Endothelial cell of umbilical vein (primary cell): ENCODE measurements around the gene NDUFS4. TPM values are rescaled to one million over a fixed set of nuclear protein-coding genes. Genes with fewer than 3 reads are reported as not detected.

Source experiments
- BruUV-seq: library from RNA; stranded (reverse); fragments of 400-500 nt; replicated peaks from 2 replicates; lab custom pipeline; 2021; lab: Mats Ljungman, UMichigan
- CTCF ChIA-PET: fragments of 300-600, 350-600 bp; sonication (Branson Sonifier 250); formaldehyde crosslinking; loops from one replicate; lab custom pipeline; 2021; ENCODE audit warnings: antibody characterized with exemption, inconsistent platforms; lab: Charles Lee
- POLR2A ChIA-PET: fragments of 300-600, 350-600 bp; sonication (Branson Sonifier 250); formaldehyde crosslinking; loops from one replicate; lab custom pipeline; 2021; ENCODE audit warnings: antibody characterized with exemption, inconsistent platforms; lab: Charles Lee
- DNase-seq: peaks from one replicate; pipeline ENCODE4 v3.0.0-alpha.2; 2011; ENCODE audit warnings: low read depth, low spot score
- FAIRE-seq: peaks from 2 replicates; lab custom pipeline; 2011; peaks lifted over from hg19 to GRCh38; lab: Jason Lieb, UNC
- H2AFZ ChIP-seq: 2 replicates; pipeline ENCODE4 v1.6.0; 2012; ENCODE audit warnings: low read depth, low read length, control low read depth, inconsistent platforms
- H3K27ac ChIP-seq: 2 replicates; pipeline ENCODE4 v1.5.1; 2011; ENCODE audit warnings: low read depth, mild to moderate bottlenecking, control low read depth, low read length, moderate library complexity; ENCODE audit not compliant: insufficient read depth
- H3K27me3 ChIP-seq, 2 experiments: 2 replicates each; pipeline versions ENCODE4 v1.6.0 to v1.6.1; 2011; ENCODE audit warnings: low read length in 2 of 2, mixed read lengths in 1 of 2; ENCODE audit not compliant: control insufficient read depth in 2 of 2, insufficient read depth in 2 of 2
- H3K36me3 ChIP-seq, 2 experiments: 2 replicates in 1 of 2; 3 replicates in 1 of 2; pipeline ENCODE4 v1.5.1; 2011; ENCODE audit warnings: low read length in 2 of 2, mild to moderate bottlenecking in 1 of 2, moderate library complexity in 1 of 2; ENCODE audit not compliant: control insufficient read depth in 2 of 2, insufficient read depth in 2 of 2; ENCODE audit errors: extremely low read depth in 1 of 2
- H3K4me1 ChIP-seq: 3 replicates; pipeline ENCODE4 v1.5.1; 2011; ENCODE audit warnings: mild to moderate bottlenecking, low read length; ENCODE audit not compliant: control insufficient read depth, insufficient read depth; ENCODE audit errors: extremely low read depth
- H3K4me2 ChIP-seq: 2 replicates; pipeline ENCODE4 v1.6.1; 2011; ENCODE audit warnings: low read length, control low read depth, mixed read lengths; ENCODE audit not compliant: insufficient read depth
- H3K4me3 ChIP-seq, 3 experiments: fragments of 200-600 bp in 1 of 3; sonication (generic), shearing (Covaris generic) in 1 of 3; replicated peaks in 1 of 3; 2 replicates each; pipeline ENCODE4 v1.5.1; 2011 to 2016; ENCODE audit warnings: control low read depth in 3 of 3, low read length in 3 of 3, mild to moderate bottlenecking in 2 of 3, inconsistent platforms in 1 of 3, low read depth in 1 of 3, moderate library complexity in 1 of 3; ENCODE audit not compliant: insufficient read depth in 1 of 3
- H3K79me2 ChIP-seq: 2 replicates; pipeline ENCODE4 v1.6.0; 2012; ENCODE audit warnings: low read length, inconsistent platforms; ENCODE audit not compliant: control insufficient read depth, insufficient read depth
- H3K9ac ChIP-seq: replicated peaks from 2 replicates; pipeline ENCODE3; 2011; ENCODE audit warnings: low read length, control low read depth; ENCODE audit not compliant: insufficient read depth; ENCODE audit errors: extremely low read depth
- H3K9me1 ChIP-seq: replicated peaks from 3 replicates; pipeline ENCODE4 v1.6.0; 2011; ENCODE audit warnings: mild to moderate bottlenecking, low read length; ENCODE audit not compliant: control insufficient read depth, insufficient read depth; ENCODE audit errors: extremely low read depth
- H3K9me3 ChIP-seq: replicated peaks from 2 replicates; pipeline ENCODE4 v1.5.1; 2012; ENCODE audit warnings: low read length, inconsistent platforms; ENCODE audit not compliant: control insufficient read depth, insufficient read depth
- H4K20me1 ChIP-seq: replicated peaks from 2 replicates; pipeline ENCODE3; 2011; ENCODE audit warnings: mild to moderate bottlenecking, low read length; ENCODE audit not compliant: control insufficient read depth, insufficient read depth; ENCODE audit errors: extremely low read depth
- EZH2 ChIP-seq: IDR thresholded peaks from 2 replicates; pipeline ENCODE4 v1.6.1; 2012; ENCODE audit warnings: borderline replicate concordance, low read depth, mild to moderate bottlenecking, moderate library complexity, low read length, inconsistent platforms; ENCODE audit not compliant: severe bottlenecking
- FOS ChIP-seq: IDR thresholded peaks from 2 replicates; pipeline ENCODE4 v1.6.1; 2011; ENCODE audit warnings: mild to moderate bottlenecking, low read length, moderate library complexity, borderline replicate concordance; ENCODE audit not compliant: insufficient read depth
- GATA2 ChIP-seq: IDR thresholded peaks from 2 replicates; pipeline ENCODE4 v1.7.0; 2011; ENCODE audit warnings: low read depth, mild to moderate bottlenecking, moderate library complexity, mixed read lengths, low read length; ENCODE audit not compliant: insufficient read length, insufficient read depth
- JUN ChIP-seq: IDR thresholded peaks from 2 replicates; pipeline ENCODE4 v1.6.1; 2011; ENCODE audit warnings: borderline replicate concordance, low read depth; ENCODE audit not compliant: insufficient read length, insufficient read depth
- MYC ChIP-seq: IDR thresholded peaks from one replicate; pipeline ENCODE4 v1.6.1; 2011; ENCODE audit warnings: mild to moderate bottlenecking, low read depth, low read length
- POLR2A ChIP-seq: IDR thresholded peaks from 2 replicates; pipeline ENCODE4 v1.6.1; 2012; ENCODE audit warnings: low read depth, mild to moderate bottlenecking, control low read depth, low read length
- POLR2AphosphoS5 ChIP-seq: IDR thresholded peaks from 2 replicates; pipeline ENCODE4 v1.6.1; 2012; ENCODE audit warnings: low read depth, mild to moderate bottlenecking, control low read depth, low read length, moderate library complexity; ENCODE audit not compliant: insufficient read depth
- dilution Hi-C: fragments of 300-500 bp; cut with MboI; formaldehyde crosslinking; loops from one replicate; pipeline ENCODE4 v1.15.0; 2019; ENCODE audit warnings: low sequenced_read_pairs; ENCODE audit not compliant: extremely low pct_ligation_motif_present
- intact Hi-C: fragments of 100-400 bp; cut with micrococcal nuclease; formaldehyde crosslinking; loops from one replicate; pipeline ENCODE4 v1.10.0; 2022
- polyA plus RNA-seq, 4 experiments: library from polyadenylated mRNA; depleted of rRNA in 3 of 4; stranded (reverse) in 3 of 4; unstranded in 1 of 4; fragments of >200 nt; gene quantifications; 2 replicates each; pipeline versions ENCODE4 v1.2.1 to v1.2.3, GENCODE V29; 2011 to 2012; ENCODE audit warnings: missing spikeins in 1 of 4
- total RNA-seq: library from RNA; stranded (reverse); gene quantifications from 2 replicates; pipeline ENCODE4 v1.2.3, GENCODE V29; 2021
- TF ChIP-seq, protein P1 (sequence below), 2 donors: IDR thresholded peaks; 1 replicate in 1 of 2; 2 replicates in 1 of 2; pipeline ENCODE4 v1.5.1; 2011; ENCODE audit warnings: low read length in 2 of 2, mild to moderate bottlenecking in 2 of 2, moderate library complexity in 2 of 2, control low read depth in 1 of 2, inconsistent platforms in 1 of 2, low read depth in 1 of 2; ENCODE audit not compliant: insufficient read depth in 1 of 2; ENCODE audit errors: extremely low read depth in 1 of 2
- TF ChIP-seq, protein P2 (sequence below): IDR thresholded peaks from 2 replicates; pipeline ENCODE4 v1.6.1; 2011; ENCODE audit not compliant: insufficient read depth, insufficient read length

NDUFS4 gene
- total and polyA plus RNA-seq, 2 donors (not counting 3 experiments of a cell fraction or from before 2014, with no cell fraction given): 70.4 to 76.2 TPM

DNA sequence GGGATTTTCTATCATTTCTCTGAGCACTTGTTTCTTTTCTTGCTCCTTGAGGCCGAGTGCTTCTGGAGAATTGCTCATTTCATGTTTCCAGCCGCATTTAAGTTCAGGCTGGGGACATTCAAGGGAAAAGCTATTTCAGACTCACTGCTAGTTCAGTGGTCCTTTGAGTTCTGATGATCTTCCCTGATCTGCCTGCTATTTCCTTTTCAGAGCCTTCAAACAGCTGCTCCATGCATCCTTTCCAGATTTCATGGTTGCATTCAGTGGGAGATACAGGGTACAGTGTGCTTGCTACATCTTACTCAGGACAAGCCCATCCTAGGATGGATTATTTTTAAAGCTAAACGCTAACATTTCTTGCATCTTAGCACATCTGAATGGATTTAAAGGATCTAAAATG lies 14.7 kb downstream of the NDUFS4 start:
- ChIA-PET CTCF (interaction anchor here (0.7 kb wide), 1 partner anchor 34 kb away, joined by 3 read pairs; no protein-coding TSS in a partner anchor), POLR2A (no interaction called here)
- H3K9me3 ChIP-seq: no peaks in the 10 kb centered on the region
- no peak overlapping the region for H3K9ac ChIP-seq
- TF ChIP-seq, protein P1, sequence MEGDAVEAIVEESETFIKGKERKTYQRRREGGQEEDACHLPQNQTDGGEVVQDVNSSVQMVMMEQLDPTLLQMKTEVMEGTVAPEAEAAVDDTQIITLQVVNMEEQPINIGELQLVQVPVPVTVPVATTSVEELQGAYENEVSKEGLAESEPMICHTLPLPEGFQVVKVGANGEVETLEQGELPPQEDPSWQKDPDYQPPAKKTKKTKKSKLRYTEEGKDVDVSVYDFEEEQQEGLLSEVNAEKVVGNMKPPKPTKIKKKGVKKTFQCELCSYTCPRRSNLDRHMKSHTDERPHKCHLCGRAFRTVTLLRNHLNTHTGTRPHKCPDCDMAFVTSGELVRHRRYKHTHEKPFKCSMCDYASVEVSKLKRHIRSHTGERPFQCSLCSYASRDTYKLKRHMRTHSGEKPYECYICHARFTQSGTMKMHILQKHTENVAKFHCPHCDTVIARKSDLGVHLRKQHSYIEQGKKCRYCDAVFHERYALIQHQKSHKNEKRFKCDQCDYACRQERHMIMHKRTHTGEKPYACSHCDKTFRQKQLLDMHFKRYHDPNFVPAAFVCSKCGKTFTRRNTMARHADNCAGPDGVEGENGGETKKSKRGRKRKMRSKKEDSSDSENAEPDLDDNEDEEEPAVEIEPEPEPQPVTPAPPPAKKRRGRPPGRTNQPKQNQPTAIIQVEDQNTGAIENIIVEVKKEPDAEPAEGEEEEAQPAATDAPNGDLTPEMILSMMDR (IDR thresholded peaks at IDR 0.05; ENCODE audit: extremely low read depth in 1 of 2, insufficient read depth in 1 of 2, low read depth in 1 of 2, low read length in 2 of 2): no peak
- no peak for TF ChIP-seq JUN
- TF ChIP-seq POLR2A: no peak
- TF ChIP-seq, protein P2, sequence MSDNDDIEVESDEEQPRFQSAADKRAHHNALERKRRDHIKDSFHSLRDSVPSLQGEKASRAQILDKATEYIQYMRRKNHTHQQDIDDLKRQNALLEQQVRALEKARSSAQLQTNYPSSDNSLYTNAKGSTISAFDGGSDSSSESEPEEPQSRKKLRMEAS: no peak
- TF ChIP-seq EZH2: no peak
- no peak for TF ChIP-seq MYC
- TF ChIP-seq GATA2: no peak
- TF ChIP-seq POLR2AphosphoS5: no peak
- no peak for TF ChIP-seq FOS
- H3K4me3 ChIP-seq: no peak overlapping the region
- no peak for FAIRE-seq
- H3K4me2 ChIP-seq: no peak overlapping the region
- H3K27me3 ChIP-seq: no peaks in the 10 kb centered on the region
- BruUV-seq: no TSS peak
- H3K79me2 ChIP-seq: peaks cover 69% of the 10 kb centered on the region
- H4K20me1 ChIP-seq: peaks cover 26% of the 10 kb centered on the region
- dilution Hi-C loops: no loop called here
- intact Hi-C loops: no loop called here
- peaks cover under 1% of the 10 kb centered on the region for H3K4me1 ChIP-seq
- H3K27ac ChIP-seq: no peak overlapping the region
- no peak for DNase-seq
- H2AFZ ChIP-seq: no peak overlapping the region
- no peaks in the 10 kb centered on the region for H3K36me3 ChIP-seq
- no peaks in the 10 kb centered on the region for H3K9me1 ChIP-seq
